HL-60 (cell line): Measurements from ENCODE around the gene SCYGR1.

Source experiments
- DNase-seq, 2 experiments: peaks; one replicate each; pipeline ENCODE4 v3.0.0-alpha.2; 2010 to 2020; ENCODE audit warnings: low read depth in 1 of 2, low spot score in 1 of 2
- H3K27ac ChIP-seq: fragments of 250-450 bp; sonication (Bioruptor Pico); replicated peaks from 2 replicates; pipeline ENCODE4 v1.5.1; 2020; ENCODE audit warnings: mild to moderate bottlenecking, moderate library complexity
- H3K27me3 ChIP-seq: fragments of 250-450 bp; sonication (Bioruptor Pico); 2 replicates; pipeline ENCODE4 v1.5.1; 2021; ENCODE audit warnings: mild to moderate bottlenecking, moderate library complexity; ENCODE audit not compliant: insufficient read depth, poor library complexity, severe bottlenecking
- H3K4me3 ChIP-seq: replicated peaks from 2 replicates; pipeline ENCODE4 v1.5.1; 2011; ENCODE audit warnings: mild to moderate bottlenecking, control low read depth, low read length; ENCODE audit not compliant: insufficient read depth
- CTCF ChIP-seq: IDR thresholded peaks from one replicate; pipeline ENCODE4 v1.5.1; 2011; ENCODE audit warnings: low read length, control low read depth, inconsistent platforms; ENCODE audit not compliant: insufficient read depth
- GABPA ChIP-seq: IDR thresholded peaks from 2 replicates; pipeline ENCODE4 v1.6.1; 2012; ENCODE audit warnings: low read depth
- POLR2AphosphoS5 ChIP-seq: IDR thresholded peaks from 2 replicates; pipeline ENCODE4 v1.6.1; 2012; ENCODE audit warnings: low read depth
- SPI1 ChIP-seq: IDR thresholded peaks from 2 replicates; pipeline ENCODE4 v1.6.1; 2012; ENCODE audit warnings: low read depth, mild to moderate bottlenecking, borderline replicate concordance
- TF ChIP-seq, protein P1 (sequence below): IDR thresholded peaks from 2 replicates; pipeline ENCODE4 v1.6.1; 2012; ENCODE audit warnings: low read depth; ENCODE audit not compliant: insufficient replicate concordance

SCYGR1 gene

DNA sequence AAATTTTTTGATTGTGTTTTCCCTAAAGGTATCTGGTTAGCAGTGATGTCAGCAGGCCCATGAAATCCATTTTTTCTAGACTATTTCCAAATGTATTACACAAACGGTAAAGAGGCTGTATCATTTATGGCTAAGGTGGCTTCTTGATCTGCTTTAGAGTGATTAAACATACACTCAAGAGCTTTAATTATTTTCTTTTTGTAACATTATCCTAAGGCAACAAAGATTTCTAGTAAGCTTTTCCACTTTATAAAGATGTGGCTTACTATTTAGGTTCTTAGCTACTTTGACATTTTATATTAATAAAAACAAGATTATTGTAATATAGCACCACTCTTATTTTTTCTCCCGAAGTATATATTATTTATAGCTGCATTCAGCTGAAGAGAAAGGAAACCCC lies 46.2 kb downstream of the SCYGR1 start:
- no peak for TF ChIP-seq POLR2AphosphoS5
- no peak for TF ChIP-seq CTCF
- no peak for TF ChIP-seq GABPA
- TF ChIP-seq SPI1 = no peak
- TF ChIP-seq, protein P1, sequence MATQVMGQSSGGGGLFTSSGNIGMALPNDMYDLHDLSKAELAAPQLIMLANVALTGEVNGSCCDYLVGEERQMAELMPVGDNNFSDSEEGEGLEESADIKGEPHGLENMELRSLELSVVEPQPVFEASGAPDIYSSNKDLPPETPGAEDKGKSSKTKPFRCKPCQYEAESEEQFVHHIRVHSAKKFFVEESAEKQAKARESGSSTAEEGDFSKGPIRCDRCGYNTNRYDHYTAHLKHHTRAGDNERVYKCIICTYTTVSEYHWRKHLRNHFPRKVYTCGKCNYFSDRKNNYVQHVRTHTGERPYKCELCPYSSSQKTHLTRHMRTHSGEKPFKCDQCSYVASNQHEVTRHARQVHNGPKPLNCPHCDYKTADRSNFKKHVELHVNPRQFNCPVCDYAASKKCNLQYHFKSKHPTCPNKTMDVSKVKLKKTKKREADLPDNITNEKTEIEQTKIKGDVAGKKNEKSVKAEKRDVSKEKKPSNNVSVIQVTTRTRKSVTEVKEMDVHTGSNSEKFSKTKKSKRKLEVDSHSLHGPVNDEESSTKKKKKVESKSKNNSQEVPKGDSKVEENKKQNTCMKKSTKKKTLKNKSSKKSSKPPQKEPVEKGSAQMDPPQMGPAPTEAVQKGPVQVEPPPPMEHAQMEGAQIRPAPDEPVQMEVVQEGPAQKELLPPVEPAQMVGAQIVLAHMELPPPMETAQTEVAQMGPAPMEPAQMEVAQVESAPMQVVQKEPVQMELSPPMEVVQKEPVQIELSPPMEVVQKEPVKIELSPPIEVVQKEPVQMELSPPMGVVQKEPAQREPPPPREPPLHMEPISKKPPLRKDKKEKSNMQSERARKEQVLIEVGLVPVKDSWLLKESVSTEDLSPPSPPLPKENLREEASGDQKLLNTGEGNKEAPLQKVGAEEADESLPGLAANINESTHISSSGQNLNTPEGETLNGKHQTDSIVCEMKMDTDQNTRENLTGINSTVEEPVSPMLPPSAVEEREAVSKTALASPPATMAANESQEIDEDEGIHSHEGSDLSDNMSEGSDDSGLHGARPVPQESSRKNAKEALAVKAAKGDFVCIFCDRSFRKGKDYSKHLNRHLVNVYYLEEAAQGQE = no peak
- H3K4me3 ChIP-seq = no peak overlapping the region
- H3K27me3 ChIP-seq = no peaks in the 10 kb centered on the region
- H3K27ac ChIP-seq = no peak overlapping the region
- DNase-seq = no peak

DNA sequence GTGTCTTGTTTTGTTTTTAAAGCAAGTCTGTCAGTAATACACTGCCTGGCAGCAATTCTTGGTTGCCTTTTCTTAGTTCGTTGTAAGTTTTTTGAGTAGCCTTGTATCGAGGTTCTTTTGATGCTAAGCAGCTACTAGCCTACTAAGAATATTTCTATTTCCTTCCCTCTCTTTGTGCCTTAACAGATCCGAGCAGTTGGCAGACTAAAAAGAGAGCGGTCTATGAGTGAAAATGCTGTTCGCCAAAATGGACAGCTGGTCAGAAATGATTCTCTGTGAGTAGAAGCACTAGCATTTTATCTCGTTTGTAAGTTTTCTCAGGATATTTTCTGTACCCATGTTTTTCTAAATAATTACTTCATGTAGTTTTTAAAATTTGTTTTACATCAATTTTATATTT lies 47.6 kb downstream of the SCYGR1 start:
- Histone ChIP-seq H3K27ac (no peak overlapping the region), H3K27me3 (no peaks in the 10 kb centered on the region), H3K4me3 (no peak overlapping the region)
- DNase-seq = no peak
- TF ChIP-seq, protein P1 = no peak
- no peak for TF ChIP-seq GABPA
- TF ChIP-seq SPI1 = no peak
- no peak for TF ChIP-seq CTCF
- TF ChIP-seq POLR2AphosphoS5 = no peak

DNA sequence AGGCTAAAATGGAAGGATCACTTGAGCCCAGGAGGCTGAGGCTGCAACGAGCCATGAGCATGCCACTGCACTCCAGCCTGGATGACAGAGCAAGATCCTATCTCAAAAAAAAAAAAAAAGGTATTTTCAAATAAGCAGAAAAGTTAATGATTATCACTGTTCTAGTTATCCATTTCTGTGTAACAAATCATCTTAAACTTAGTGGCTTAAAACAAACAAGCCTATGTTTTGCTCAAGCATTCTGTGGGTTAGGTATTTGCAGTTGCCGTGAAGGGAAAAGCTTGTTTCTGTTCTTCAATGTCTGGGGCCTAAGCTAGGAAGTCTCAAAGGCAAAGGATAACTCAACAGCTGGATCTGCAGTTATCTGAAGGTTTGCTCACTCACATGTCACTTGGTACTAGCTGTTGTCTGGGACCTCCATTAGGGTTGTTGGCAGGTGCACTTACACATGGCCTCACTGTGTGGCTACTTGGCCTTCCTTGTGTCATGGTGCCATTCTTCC lies 48.6 kb downstream of the SCYGR1 start:
- TF ChIP-seq POLR2AphosphoS5 (no peak), SPI1 (no peak), GABPA (no peak), CTCF (no peak)
- TF ChIP-seq, protein P1 = no peak
- DNase-seq = no peak

More for the DNA sequence above, 48.6 kb downstream of the SCYGR1 start:
- H3K4me3 ChIP-seq = no peak overlapping the region
- no peak overlapping the region for H3K27ac ChIP-seq
- H3K27me3 ChIP-seq = no peaks in the 10 kb centered on the region
